SKM-1 (cell line): ENCODE measurements around the gene IFI6.
"Not testable (repeated sequence)": the region's sequence is repeated elsewhere in the genome, so short reads cannot be mapped to it uniquely, and the experiment has no call there.

Experiments
- DNase-seq: peaks from one replicate; lab custom pipeline; 2025; ENCODE audit not compliant: unreplicated experiment; lab: John Stamatoyannopoulos, UW

Gene IFI6

GRCh38 chr1:27671964-27672749, at the start of gene IFI6:
Gene IFI6, minus strand, starts transcription at chr1:27672192. Its CDS starts 2,878 bp downstream, at chr1:27669314.
- peak; percentile 68 for DNase-seq

- DNase-seq = no peak
These were observed 47.6 kb upstream of the IFI6 start for GRCh38 chr1:27719286-27720251.

GRCh38 chr1:27716262-27716895, 44.4 kb upstream of the IFI6 start:
- DNase-seq = no peak

GRCh38 chr1:27713869-27714513, 42.0 kb upstream of the IFI6 start:
- DNase-seq = no peak

- no peak for DNase-seq
These were observed 41.2 kb upstream of the IFI6 start for GRCh38 chr1:27713139-27713725.

GRCh38 chr1:27710574-27710973, 38.6 kb upstream of the IFI6 start:
- DNase-seq = no peak

GRCh38 chr1:27705545-27705944, 33.6 kb upstream of the IFI6 start:
- DNase-seq = no peak

GRCh38 chr1:27704958-27705357, 33.0 kb upstream of the IFI6 start:
- no peak for DNase-seq

- DNase-seq = not testable (repeated sequence)
These were observed 24.8 kb upstream of the IFI6 start for GRCh38 chr1:27696835-27697234.

GRCh38 chr1:27690183-27690582, 18.2 kb upstream of the IFI6 start:
- DNase-seq = no peak

- no peak for DNase-seq
These were observed 17.6 kb upstream of the IFI6 start for GRCh38 chr1:27689423-27690173.

GRCh38 chr1:27687906-27688305, 15.9 kb upstream of the IFI6 start:
- DNase-seq = no peak

GRCh38 chr1:27686223-27686990, 14.4 kb upstream of the IFI6 start:
- no peak for DNase-seq

GRCh38 chr1:27684176-27684575, 12.2 kb upstream of the IFI6 start:
- no peak for DNase-seq

GRCh38 chr1:27682351-27682944, 10.5 kb upstream of the IFI6 start:
- no peak for DNase-seq

- DNase-seq = not testable (repeated sequence)
These were observed 9.6 kb upstream of the IFI6 start for GRCh38 chr1:27681580-27681979.

GRCh38 chr1:27680225-27680791, 8.3 kb upstream of the IFI6 start:
- not testable (repeated sequence) for DNase-seq

GRCh38 chr1:27678747-27679146, 6.8 kb upstream of the IFI6 start:
- DNase-seq = no peak
